H9 (cell line): Measurements from ENCODE around the gene SRGN. TPM values are rescaled to one million over a fixed set of nuclear protein-coding genes. Genes with fewer than 3 reads are reported as not detected.

Source experiments
- DNase-seq: peaks from one replicate; pipeline ENCODE4 v3.0.0-alpha.2; 2017
- H2AFZ ChIP-seq: one replicate; pipeline ENCODE4 v1.6.1; 2013; ENCODE audit warnings: mild to moderate bottlenecking, low read length, control low read depth, moderate library complexity
- H2AK5ac ChIP-seq: 2 replicates; pipeline ENCODE4 v1.6.1; 2013; ENCODE audit warnings: low read length, control low read depth, mixed read lengths; ENCODE audit not compliant: insufficient read length
- H2BK120ac ChIP-seq: one replicate; pipeline ENCODE4 v1.6.1; 2013; ENCODE audit warnings: low read depth, mild to moderate bottlenecking, low read length, control low read depth, inconsistent platforms; ENCODE audit not compliant: poor library complexity, severe bottlenecking
- H2BK12ac ChIP-seq: 2 replicates; pipeline ENCODE4 v1.6.1; 2013; ENCODE audit warnings: low read length, control low read depth, mixed read lengths, low read depth; ENCODE audit not compliant: insufficient read length
- H2BK15ac ChIP-seq: 2 replicates; pipeline ENCODE4 v1.6.1; 2013; ENCODE audit warnings: low read depth, low read length, control low read depth
- H2BK20ac ChIP-seq: one replicate; pipeline ENCODE4 v1.6.1; 2013; ENCODE audit warnings: low read depth, mild to moderate bottlenecking, low read length, control low read depth, inconsistent platforms; ENCODE audit not compliant: poor library complexity, severe bottlenecking
- H2BK5ac ChIP-seq: 2 replicates; pipeline ENCODE4 v1.6.1; 2013; ENCODE audit warnings: low read length, control low read depth, mixed read lengths; ENCODE audit not compliant: insufficient read length
- H3K14ac ChIP-seq: 2 replicates; pipeline ENCODE4 v1.6.1; 2013; ENCODE audit warnings: low read length, control low read depth; ENCODE audit not compliant: insufficient read depth
- H3K18ac ChIP-seq: 2 replicates; pipeline ENCODE4 v1.6.1; 2013; ENCODE audit warnings: low read depth, mild to moderate bottlenecking, mixed read lengths, low read length, control low read depth; ENCODE audit not compliant: insufficient read length
- H3K23ac ChIP-seq: 2 replicates; pipeline ENCODE4 v1.6.1; 2013; ENCODE audit warnings: low read length, control low read depth, mixed read lengths, low read depth; ENCODE audit not compliant: insufficient read length
- H3K23me2 ChIP-seq: 2 replicates; pipeline ENCODE4 v1.6.1; 2013; ENCODE audit warnings: low read depth, mild to moderate bottlenecking, mixed read lengths, low read length, control low read depth; ENCODE audit not compliant: insufficient read length, poor library complexity, severe bottlenecking
- H3K27ac ChIP-seq: 2 replicates; pipeline ENCODE4 v1.5.1; 2013; ENCODE audit warnings: low read length, control low read depth, mixed read lengths, low read depth; ENCODE audit not compliant: insufficient read length
- H3K27me3 ChIP-seq: 2 replicates; pipeline ENCODE4 v1.6.1; 2013; ENCODE audit warnings: low read length, control low read depth, inconsistent platforms; ENCODE audit not compliant: insufficient read depth
- H3K4ac ChIP-seq: 2 replicates; pipeline ENCODE4 v1.6.1; 2013; ENCODE audit warnings: low read depth, mild to moderate bottlenecking, control low read depth, inconsistent platforms, low read length, moderate library complexity
- H3K4me1 ChIP-seq: 2 replicates; pipeline ENCODE4 v1.6.1; 2013; ENCODE audit warnings: low read length, control low read depth, inconsistent platforms; ENCODE audit not compliant: insufficient read depth
- H3K4me2 ChIP-seq: 2 replicates; pipeline ENCODE4 v1.6.1; 2013; ENCODE audit warnings: low read length, control low read depth, mixed read lengths; ENCODE audit not compliant: insufficient read length, insufficient read depth
- H3K56ac ChIP-seq: 2 replicates; pipeline ENCODE4 v1.6.1; 2013; ENCODE audit warnings: low read depth, mild to moderate bottlenecking, mixed read lengths, low read length, control low read depth; ENCODE audit not compliant: insufficient read length
- H3K79me1 ChIP-seq: 2 replicates; pipeline ENCODE4 v1.6.1; 2013; ENCODE audit warnings: low read depth, mild to moderate bottlenecking, moderate library complexity, low read length, control low read depth, inconsistent platforms; ENCODE audit not compliant: insufficient read depth, poor library complexity, severe bottlenecking
- H3K79me2 ChIP-seq: 2 replicates; pipeline ENCODE4 v1.6.1; 2013; ENCODE audit warnings: low read length, control low read depth, inconsistent platforms; ENCODE audit not compliant: insufficient read depth
- H3K9ac ChIP-seq: 2 replicates; pipeline ENCODE4 v1.6.1; 2013; ENCODE audit warnings: low read length, control low read depth, mixed read lengths; ENCODE audit not compliant: insufficient read length; ENCODE audit errors: extremely low read depth
- H3K9me3 ChIP-seq: one replicate; pipeline ENCODE4 v1.6.1; 2013; ENCODE audit warnings: low read depth, low read length, inconsistent platforms; ENCODE audit not compliant: control insufficient read depth
- H3T11ph ChIP-seq: one replicate; pipeline ENCODE4 v1.6.1; 2013; ENCODE audit warnings: mild to moderate bottlenecking, low read length, control low read depth, inconsistent platforms
- H4K20me1 ChIP-seq: one replicate; pipeline ENCODE4 v1.6.1; 2013; ENCODE audit not compliant: control insufficient read depth, insufficient read length, insufficient read depth
- H4K5ac ChIP-seq: 2 replicates; pipeline ENCODE4 v1.6.1; 2013; ENCODE audit warnings: low read depth, mild to moderate bottlenecking, mixed read lengths, low read length, control low read depth; ENCODE audit not compliant: insufficient read length
- H4K8ac ChIP-seq: replicated peaks from 2 replicates; pipeline ENCODE4 v1.6.1; 2013; ENCODE audit warnings: low read length, control low read depth, mixed read lengths, low read depth; ENCODE audit not compliant: insufficient read length
- H4K91ac ChIP-seq: 2 replicates; pipeline ENCODE4 v1.6.1; 2013; ENCODE audit warnings: low read depth, mild to moderate bottlenecking, moderate library complexity, mixed read lengths, low read length, control low read depth; ENCODE audit not compliant: insufficient read length
- H3K27ac Mint-ChIP-seq, 3 experiments: 2 replicates in 2 of 3; 3 replicates in 1 of 3; pipeline ENCODE4 v1.8.0; 2020 to 2021; ENCODE audit warnings: mixed read lengths in 3 of 3, mild to moderate bottlenecking in 1 of 3, moderate library complexity in 1 of 3
- H3K27me3 Mint-ChIP-seq: 2 replicates; pipeline ENCODE4 v1.8.0; 2021; ENCODE audit warnings: low read depth, mild to moderate bottlenecking, moderate library complexity, mixed read lengths
- H3K36me3 Mint-ChIP-seq, 3 experiments: 2 replicates in 2 of 3; 3 replicates in 1 of 3; pipeline ENCODE4 v1.8.0; 2020 to 2021; ENCODE audit warnings: low read depth in 3 of 3, mixed read lengths in 3 of 3; ENCODE audit not compliant: insufficient read depth in 1 of 3
- H3K4me1 Mint-ChIP-seq, 2 experiments: 2 replicates each; pipeline ENCODE4 v1.8.0; 2020; ENCODE audit warnings: mixed read lengths in 2 of 2
- H3K4me3 Mint-ChIP-seq, 2 experiments: 2 replicates in 1 of 2; 3 replicates in 1 of 2; pipeline ENCODE4 v1.8.0; 2020 to 2021; ENCODE audit warnings: mild to moderate bottlenecking in 2 of 2, mixed read lengths in 2 of 2, moderate library complexity in 1 of 2
- H3K9me3 Mint-ChIP-seq, 2 experiments: 2 replicates in 1 of 2; 3 replicates in 1 of 2; pipeline ENCODE4 v1.8.0; 2020; ENCODE audit warnings: mild to moderate bottlenecking in 2 of 2, mixed read lengths in 2 of 2, moderate library complexity in 1 of 2
- WGBS: extraction: QIAGEN DNeasy Blood & Tissue Kit; methylation state at CpG from one replicate; pipeline ENCODE4 v1.1.7; 2013; ENCODE audit warnings: missing lambda C conversion rate, low lambda C conversion rate, mixed read lengths; ENCODE audit not compliant: insufficient read length; ENCODE audit errors: extremely low coverage; 5-methylcytosine and 5-hydroxymethylcytosine counted together
- total RNA-seq: library from RNA; stranded (reverse); gene quantifications from 2 replicates; pipeline ENCODE4 v1.2.1, GENCODE V29; 2021
- TF ChIP-seq, protein P1 (sequence below): fragments of 200-600 bp; sonication (generic); conservative IDR thresholded peaks from 3 replicates; pipeline ENCODE4 v1.8.0; 2021; ENCODE audit warnings: antibody characterized with exemption, mild to moderate bottlenecking

Gene SRGN
- total RNA-seq, 1 experiment from 2014 or later, result not detected

DNA sequence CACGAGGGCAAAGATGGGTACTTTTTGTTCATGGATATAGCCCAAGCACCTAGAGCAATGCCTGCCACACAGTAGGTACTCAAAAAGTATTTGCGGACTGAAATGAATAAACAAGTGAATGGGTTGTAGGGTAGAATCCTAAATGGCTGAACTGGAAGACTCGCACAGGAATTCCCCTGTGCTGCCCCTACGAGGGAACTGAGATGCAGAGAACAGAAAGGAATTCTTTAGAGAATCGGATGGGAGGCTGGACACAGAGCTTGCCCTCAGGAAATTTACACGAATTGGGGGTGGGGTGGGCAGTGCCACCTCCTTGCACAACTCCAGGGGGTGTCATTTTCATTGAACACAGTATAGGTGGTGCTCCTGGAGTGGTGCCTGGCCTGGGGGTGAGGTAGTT, 35.2 kb upstream of the SRGN start:
- H3K4me1 ChIP-seq, result no peaks in the 10 kb centered on the region
- H3K4me2 ChIP-seq, result no peak overlapping the region
- no peak overlapping the region for H2AFZ ChIP-seq
- H2AK5ac ChIP-seq, result no peak overlapping the region
- no peak overlapping the region for H3K4me3 Mint-ChIP-seq
- no peak overlapping the region for H3T11ph ChIP-seq
- H3K27me3 ChIP-seq, result no peaks in the 10 kb centered on the region
- no peak overlapping the region for H2BK12ac ChIP-seq
- no peaks in the 10 kb centered on the region for H4K20me1 ChIP-seq
- H3K4ac ChIP-seq, result no peak overlapping the region
- no peaks in the 10 kb centered on the region for H3K23me2 ChIP-seq
- no peak overlapping the region for H2BK120ac ChIP-seq
- DNase-seq, result no peak
- no peaks in the 10 kb centered on the region for H3K79me1 ChIP-seq
- H2BK15ac ChIP-seq, result no peak overlapping the region
- H3K27ac ChIP-seq, result no peak overlapping the region
- H3K36me3 Mint-ChIP-seq, result no peaks in the 10 kb centered on the region; a peak in 1 of 7 replicates
- H3K14ac ChIP-seq, result no peak overlapping the region
- no peak overlapping the region for H3K23ac ChIP-seq
- H3K9ac ChIP-seq, result no peak overlapping the region
- H3K27me3 Mint-ChIP-seq, result peaks cover 3% of the 10 kb centered on the region
- H3K9me3 ChIP-seq, result no peaks in the 10 kb centered on the region
- H2BK20ac ChIP-seq, result no peak overlapping the region
- no peak overlapping the region for H2BK5ac ChIP-seq
- H4K5ac ChIP-seq, result no peak overlapping the region
- no peaks in the 10 kb centered on the region; a peak in 1 of 5 replicates for H3K9me3 Mint-ChIP-seq
- no peaks in the 10 kb centered on the region for H3K79me2 ChIP-seq
- no peak overlapping the region for H4K91ac ChIP-seq
- H4K8ac ChIP-seq, result no peak overlapping the region
- peaks cover 27 to 37% of the 10 kb centered on the region in 2 experiments for H3K4me1 Mint-ChIP-seq
- WGBS, result no CpG with 5 or more reads among the region's 6 CpGs
- H3K56ac ChIP-seq, result no peak overlapping the region
- TF ChIP-seq, protein P1, sequence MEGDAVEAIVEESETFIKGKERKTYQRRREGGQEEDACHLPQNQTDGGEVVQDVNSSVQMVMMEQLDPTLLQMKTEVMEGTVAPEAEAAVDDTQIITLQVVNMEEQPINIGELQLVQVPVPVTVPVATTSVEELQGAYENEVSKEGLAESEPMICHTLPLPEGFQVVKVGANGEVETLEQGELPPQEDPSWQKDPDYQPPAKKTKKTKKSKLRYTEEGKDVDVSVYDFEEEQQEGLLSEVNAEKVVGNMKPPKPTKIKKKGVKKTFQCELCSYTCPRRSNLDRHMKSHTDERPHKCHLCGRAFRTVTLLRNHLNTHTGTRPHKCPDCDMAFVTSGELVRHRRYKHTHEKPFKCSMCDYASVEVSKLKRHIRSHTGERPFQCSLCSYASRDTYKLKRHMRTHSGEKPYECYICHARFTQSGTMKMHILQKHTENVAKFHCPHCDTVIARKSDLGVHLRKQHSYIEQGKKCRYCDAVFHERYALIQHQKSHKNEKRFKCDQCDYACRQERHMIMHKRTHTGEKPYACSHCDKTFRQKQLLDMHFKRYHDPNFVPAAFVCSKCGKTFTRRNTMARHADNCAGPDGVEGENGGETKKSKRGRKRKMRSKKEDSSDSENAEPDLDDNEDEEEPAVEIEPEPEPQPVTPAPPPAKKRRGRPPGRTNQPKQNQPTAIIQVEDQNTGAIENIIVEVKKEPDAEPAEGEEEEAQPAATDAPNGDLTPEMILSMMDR, result no peak
- peak overlapping the region in 2 of 3 experiments; percentile 5 to 74; a peak in 3 of 7 replicates for H3K27ac Mint-ChIP-seq
- H3K18ac ChIP-seq, result no peak overlapping the region
